Activated T-helper 2 cell treated with anti-CD3 and anti-CD28 coated beads, Interferon-gamma antibody, Interleukin-2, Interleukin-4, amounts not matched to agents 10 μg/mL and 5 μg/mL and 100 μg/mL, durations not matched to agents 14 hours and 24 hours and 36 hours (primary cell): Measurements from ENCODE around the gene PRSS56. TPM values are rescaled to one million over a fixed set of nuclear protein-coding genes. Genes with fewer than 3 reads are reported as not detected.

ENCODE experiments used
- DNase-seq: peaks from one replicate; pipeline ENCODE4 v3.0.0; 2021; ENCODE audit warnings: low spot score
- H3K27ac Mint-ChIP-seq: one replicate; pipeline ENCODE4 v1.8.0; 2021; ENCODE audit warnings: mixed read lengths
- H3K27me3 Mint-ChIP-seq: one replicate; pipeline ENCODE4 v1.8.0; 2021; ENCODE audit warnings: low read depth, mixed read lengths
- H3K36me3 Mint-ChIP-seq: one replicate; pipeline ENCODE4 v1.8.0; 2021; ENCODE audit warnings: low read depth, mixed read lengths
- H3K4me1 Mint-ChIP-seq: one replicate; pipeline ENCODE4 v1.8.0; 2021; ENCODE audit warnings: low read depth, mixed read lengths
- H3K4me3 Mint-ChIP-seq: one replicate; pipeline ENCODE4 v1.8.0; 2021; ENCODE audit warnings: low read depth, mild to moderate bottlenecking, moderate library complexity, mixed read lengths
- H3K9me3 Mint-ChIP-seq: one replicate; pipeline ENCODE4 v1.8.0; 2021; ENCODE audit warnings: mixed read lengths
- intact Hi-C: fragments of 100-400 bp; cut with micrococcal nuclease; formaldehyde crosslinking; loops from one replicate; pipeline ENCODE4 v1.15.1; 2023
- total RNA-seq: library from RNA; stranded (reverse); gene quantifications from 2 replicates; pipeline ENCODE4 v1.2.3, GENCODE V29; 2022

Gene PRSS56
- total RNA-seq, 1 donor from 2014 or later: not detected

GRCh38 chr2:232501794-232502390, 18.3 kb upstream of the PRSS56 start:
- peaks cover 30% of the 10 kb centered on the region for H3K27me3 Mint-ChIP-seq
- H3K4me1 Mint-ChIP-seq: peaks cover 13% of the 10 kb centered on the region
- no peaks in the 10 kb centered on the region for H3K36me3 Mint-ChIP-seq
- H3K27ac Mint-ChIP-seq: no peak overlapping the region
- intact Hi-C loops: no loop called here
- no peak overlapping the region for H3K4me3 Mint-ChIP-seq
- DNase-seq: no peak
- H3K9me3 Mint-ChIP-seq: no peaks in the 10 kb centered on the region

GRCh38 chr2:232502511-232502910, 17.7 kb upstream of the PRSS56 start:
- intact Hi-C loops: no loop called here
- Mint-ChIP-seq H3K36me3 (no peaks in the 10 kb centered on the region), H3K4me3 (peak overlapping the region; percentile 57), H3K4me1 (peaks cover 13% of the 10 kb centered on the region), H3K27me3 (peaks cover 30% of the 10 kb centered on the region), H3K27ac (peak overlapping the region; percentile 72), H3K9me3 (no peaks in the 10 kb centered on the region)
- DNase-seq: no peak

GRCh38 chr2:232502911-232503808, 17.0 kb upstream of the PRSS56 start:
- peaks cover 13% of the 10 kb centered on the region for H3K4me1 Mint-ChIP-seq
- peak overlapping the region; percentile 41 for H3K4me3 Mint-ChIP-seq
- H3K9me3 Mint-ChIP-seq: no peaks in the 10 kb centered on the region
- no peaks in the 10 kb centered on the region for H3K36me3 Mint-ChIP-seq
- H3K27me3 Mint-ChIP-seq: peaks cover 30% of the 10 kb centered on the region
- intact Hi-C loops: no loop called here
- H3K27ac Mint-ChIP-seq: no peak overlapping the region
- no peak for DNase-seq

GRCh38 chr2:232503809-232504323, 16.3 kb upstream of the PRSS56 start:
- DNase-seq: no peak
- no peaks in the 10 kb centered on the region for H3K9me3 Mint-ChIP-seq
- peaks cover 13% of the 10 kb centered on the region for H3K4me1 Mint-ChIP-seq
- intact Hi-C loops: no loop called here
- no peaks in the 10 kb centered on the region for H3K36me3 Mint-ChIP-seq
- H3K27me3 Mint-ChIP-seq: peaks cover 30% of the 10 kb centered on the region
- H3K4me3 Mint-ChIP-seq: peak overlapping the region; percentile 41
- H3K27ac Mint-ChIP-seq: no peak overlapping the region

- Mint-ChIP-seq H3K4me1 (peaks cover 13% of the 10 kb centered on the region), H3K27me3 (peaks cover 32% of the 10 kb centered on the region), H3K36me3 (no peaks in the 10 kb centered on the region), H3K9me3 (no peaks in the 10 kb centered on the region), H3K27ac (no peak overlapping the region), H3K4me3 (no peak overlapping the region)
- DNase-seq: no peak
- intact Hi-C loops: no loop called here
These were observed 15.8 kb upstream of the PRSS56 start for GRCh38 chr2:232504438-232504837.

- intact Hi-C loops: no loop called here
- H3K9me3 Mint-ChIP-seq: no peaks in the 10 kb centered on the region
- DNase-seq: no peak
- peaks cover 13% of the 10 kb centered on the region for H3K4me1 Mint-ChIP-seq
- no peak overlapping the region for H3K27ac Mint-ChIP-seq
- peaks cover 33% of the 10 kb centered on the region for H3K27me3 Mint-ChIP-seq
- no peaks in the 10 kb centered on the region for H3K36me3 Mint-ChIP-seq
- no peak overlapping the region for H3K4me3 Mint-ChIP-seq
These were observed 14.3 kb upstream of the PRSS56 start for GRCh38 chr2:232505856-232506255.

GRCh38 chr2:232506709-232507108, 13.5 kb upstream of the PRSS56 start:
- H3K4me1 Mint-ChIP-seq: peaks cover 13% of the 10 kb centered on the region
- H3K36me3 Mint-ChIP-seq: no peaks in the 10 kb centered on the region
- peaks cover 33% of the 10 kb centered on the region for H3K27me3 Mint-ChIP-seq
- DNase-seq: no peak
- no peaks in the 10 kb centered on the region for H3K9me3 Mint-ChIP-seq
- no peak overlapping the region for H3K4me3 Mint-ChIP-seq
- intact Hi-C loops: no loop called here
- H3K27ac Mint-ChIP-seq: no peak overlapping the region

GRCh38 chr2:232508251-232508650, 11.9 kb upstream of the PRSS56 start:
- no peak overlapping the region for H3K27ac Mint-ChIP-seq
- DNase-seq: no peak
- peaks cover 8% of the 10 kb centered on the region for H3K4me1 Mint-ChIP-seq
- intact Hi-C loops: no loop called here
- H3K9me3 Mint-ChIP-seq: no peaks in the 10 kb centered on the region
- no peaks in the 10 kb centered on the region for H3K36me3 Mint-ChIP-seq
- no peak overlapping the region for H3K4me3 Mint-ChIP-seq
- H3K27me3 Mint-ChIP-seq: peaks cover 28% of the 10 kb centered on the region

GRCh38 chr2:232511336-232511890, 8.8 kb upstream of the PRSS56 start:
- H3K27me3 Mint-ChIP-seq: peaks cover 15% of the 10 kb centered on the region
- no peak overlapping the region for H3K27ac Mint-ChIP-seq
- H3K9me3 Mint-ChIP-seq: no peaks in the 10 kb centered on the region
- H3K4me1 Mint-ChIP-seq: no peaks in the 10 kb centered on the region
- intact Hi-C loops: no loop called here
- no peak overlapping the region for H3K4me3 Mint-ChIP-seq
- DNase-seq: no peak
- H3K36me3 Mint-ChIP-seq: no peaks in the 10 kb centered on the region

GRCh38 chr2:232512602-232513001, 7.6 kb upstream of the PRSS56 start:
- intact Hi-C loops: no loop called here

GRCh38 chr2:232513353-232513752, 6.8 kb upstream of the PRSS56 start:
- intact Hi-C loops: no loop called here
- Mint-ChIP-seq H3K27ac (no peak overlapping the region), H3K36me3 (no peaks in the 10 kb centered on the region), H3K9me3 (no peaks in the 10 kb centered on the region), H3K4me1 (no peaks in the 10 kb centered on the region), H3K4me3 (no peak overlapping the region), H3K27me3 (peaks cover 16% of the 10 kb centered on the region)
- DNase-seq: no peak

More at GRCh38 chr2:232512602-232513001, 7.6 kb upstream of the PRSS56 start:
- no peak overlapping the region for H3K27ac Mint-ChIP-seq
- DNase-seq: no peak
- no peaks in the 10 kb centered on the region for H3K36me3 Mint-ChIP-seq
- peaks cover 16% of the 10 kb centered on the region for H3K27me3 Mint-ChIP-seq
- no peaks in the 10 kb centered on the region for H3K9me3 Mint-ChIP-seq
- H3K4me3 Mint-ChIP-seq: no peak overlapping the region
- H3K4me1 Mint-ChIP-seq: no peaks in the 10 kb centered on the region

- Mint-ChIP-seq H3K27ac (no peak overlapping the region), H3K36me3 (no peaks in the 10 kb centered on the region), H3K4me1 (no peaks in the 10 kb centered on the region), H3K4me3 (no peak overlapping the region), H3K9me3 (no peaks in the 10 kb centered on the region), H3K27me3 (peaks cover 13% of the 10 kb centered on the region)
- DNase-seq: no peak
- intact Hi-C loops: no loop called here
These were observed 4.5 kb upstream of the PRSS56 start for GRCh38 chr2:232515639-232516038.

- Mint-ChIP-seq H3K27me3 (peaks cover 16% of the 10 kb centered on the region), H3K36me3 (no peaks in the 10 kb centered on the region), H3K27ac (no peak overlapping the region), H3K9me3 (no peaks in the 10 kb centered on the region), H3K4me3 (no peak overlapping the region), H3K4me1 (peaks cover 2% of the 10 kb centered on the region)
- intact Hi-C loops: no loop called here
- no peak for DNase-seq
These were observed 3.6 kb upstream of the PRSS56 start for GRCh38 chr2:232516551-232516950.
